GM21526 (cell line): Measurements from ENCODE around the gene MBNL1.
"Not testable (repeated sequence)": the region's sequence is repeated elsewhere in the genome, so short reads cannot be mapped to it uniquely, and the experiment has no call there.

ENCODE experiments used
- ATAC-seq: cut with Tn5 transposase; IDR thresholded peaks from one replicate; pipeline ENCODE4 v1.9.1; 2021; ENCODE audit warnings: moderate library complexity; ENCODE audit not compliant: unreplicated experiment, low FRiP score

The MBNL1 gene

DNA sequence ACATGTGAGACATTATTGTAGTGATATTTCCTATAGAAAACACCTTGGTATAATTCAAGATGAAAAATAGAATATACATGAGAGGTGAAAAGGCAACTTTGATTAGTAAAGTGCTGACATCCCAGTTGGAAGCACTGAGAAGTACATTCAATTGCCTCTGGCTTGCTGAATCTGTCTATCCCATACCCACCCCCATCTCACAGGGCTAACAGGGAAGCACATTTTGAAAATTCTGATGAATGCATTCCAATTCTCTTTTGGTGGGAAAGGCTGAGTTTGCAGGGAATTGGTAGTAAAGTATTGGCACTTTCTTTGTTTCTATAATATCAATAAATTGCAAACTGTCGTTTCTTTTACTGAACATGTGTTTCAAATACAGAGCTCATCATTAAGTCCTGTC lies 122.9 kb downstream of the MBNL1 start:
- ATAC-seq: no peak

DNA sequence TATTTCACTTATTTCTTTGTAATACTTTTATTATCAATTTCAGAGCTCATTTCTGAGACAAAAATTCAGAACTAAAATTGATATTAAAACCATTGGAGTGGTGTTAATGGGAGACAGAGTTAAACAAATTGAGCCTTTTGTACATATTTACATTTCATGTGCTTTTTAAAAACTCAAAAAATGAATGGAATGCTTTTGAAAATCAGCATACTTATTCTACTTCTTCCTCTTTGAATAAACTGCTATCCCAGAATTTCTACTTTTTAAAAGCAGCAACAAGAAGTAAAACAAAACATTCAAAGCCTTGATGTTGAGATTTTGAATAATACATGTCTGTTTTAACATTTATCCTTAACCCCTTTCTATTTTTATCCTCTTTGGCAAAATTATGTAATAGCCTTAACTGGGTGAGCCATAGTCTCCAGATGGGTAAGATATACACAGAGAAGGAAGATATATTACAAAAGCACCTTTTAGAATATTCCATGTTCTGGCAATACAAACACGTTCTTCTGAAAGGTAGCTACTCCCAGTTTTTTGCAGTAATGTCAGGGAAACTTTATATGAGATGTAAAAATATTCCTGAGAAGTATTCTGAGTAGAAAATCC lies 123.6 kb downstream of the MBNL1 start:
- ATAC-seq: no peak

DNA sequence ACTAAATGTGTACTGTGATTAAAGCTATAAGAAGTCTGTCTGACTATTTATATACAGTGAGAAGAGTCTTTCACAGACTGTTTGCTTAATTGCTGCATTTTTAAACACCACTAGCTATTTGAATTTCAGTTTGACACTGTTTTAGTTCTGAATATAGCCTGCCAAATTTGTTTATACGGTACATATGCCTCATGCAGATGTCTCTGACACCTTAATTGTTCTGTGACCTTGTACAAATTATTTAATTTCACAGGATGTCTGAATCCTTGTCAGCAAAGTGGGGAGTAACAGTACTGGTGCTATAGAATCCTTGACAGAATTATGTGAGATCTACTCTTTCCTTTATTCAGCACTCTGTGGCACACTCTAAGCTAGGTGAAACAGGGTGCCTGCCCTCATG lies 125.5 kb downstream of the MBNL1 start:
- no peak for ATAC-seq

DNA sequence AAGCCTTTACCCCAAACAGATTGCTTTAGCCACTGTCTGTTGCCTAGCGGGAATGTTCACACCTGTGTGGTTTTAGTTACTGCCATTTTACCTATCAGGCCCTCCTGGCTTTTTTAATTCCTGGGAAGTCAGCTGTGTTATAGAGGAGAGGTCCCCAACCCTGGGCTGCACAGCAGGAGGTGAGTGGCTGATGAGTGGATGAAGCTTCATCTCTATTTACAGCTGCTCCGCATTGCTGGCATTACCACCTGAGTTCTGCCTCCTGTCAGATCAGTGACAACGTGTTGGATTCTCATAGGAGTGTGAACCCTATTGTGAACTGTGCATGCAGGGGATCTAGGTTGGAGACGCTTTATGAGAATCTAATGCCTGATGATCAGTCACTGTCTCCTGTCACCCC lies 127.0 kb downstream of the MBNL1 start:
- ATAC-seq: no peak

DNA sequence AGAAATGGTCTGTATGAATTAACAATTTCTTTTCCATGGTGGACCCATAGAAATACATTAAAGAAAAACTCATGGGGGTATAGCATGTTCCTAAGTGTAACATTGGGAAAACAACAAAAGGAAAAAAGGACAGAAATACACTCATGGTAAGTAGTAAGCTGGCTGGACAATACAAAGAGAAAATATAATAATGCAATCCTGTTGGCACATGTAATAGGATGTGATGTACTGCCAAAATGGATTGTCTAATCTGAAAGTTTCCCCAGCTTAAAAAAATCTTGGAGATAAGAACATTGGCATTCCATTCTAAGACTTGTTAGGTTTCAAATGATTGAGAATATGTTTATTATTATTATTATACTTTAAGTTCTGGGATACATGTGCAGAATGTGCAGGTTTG lies 128.1 kb downstream of the MBNL1 start:
- ATAC-seq: no peak

- not testable (repeated sequence) for ATAC-seq
Measured at GRCh38 chr3:152397348-152397747, 128.6 kb downstream of the MBNL1 start.

DNA sequence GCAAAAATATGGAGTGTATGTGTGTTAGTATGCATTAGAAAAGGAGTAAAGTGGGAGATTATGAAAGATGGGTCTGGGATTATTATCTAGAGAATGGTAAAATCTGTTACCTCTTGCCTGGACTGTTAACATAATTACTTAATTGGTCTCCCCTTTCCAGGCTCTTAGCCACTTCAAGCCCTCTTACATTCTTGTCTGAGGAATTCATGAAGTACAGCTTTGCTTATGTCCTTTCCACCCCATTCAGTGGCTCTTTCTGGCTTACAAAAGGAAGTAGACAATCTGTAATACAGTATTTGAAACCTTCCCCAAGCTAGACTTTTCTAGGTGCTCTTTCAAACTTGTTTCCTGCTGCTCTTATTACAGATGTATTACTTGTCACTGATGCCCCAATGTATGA lies 129.8 kb downstream of the MBNL1 start:
- ATAC-seq: no peak

- no peak for ATAC-seq
Measured at GRCh38 chr3:152399374-152399773, 130.6 kb downstream of the MBNL1 start.

DNA sequence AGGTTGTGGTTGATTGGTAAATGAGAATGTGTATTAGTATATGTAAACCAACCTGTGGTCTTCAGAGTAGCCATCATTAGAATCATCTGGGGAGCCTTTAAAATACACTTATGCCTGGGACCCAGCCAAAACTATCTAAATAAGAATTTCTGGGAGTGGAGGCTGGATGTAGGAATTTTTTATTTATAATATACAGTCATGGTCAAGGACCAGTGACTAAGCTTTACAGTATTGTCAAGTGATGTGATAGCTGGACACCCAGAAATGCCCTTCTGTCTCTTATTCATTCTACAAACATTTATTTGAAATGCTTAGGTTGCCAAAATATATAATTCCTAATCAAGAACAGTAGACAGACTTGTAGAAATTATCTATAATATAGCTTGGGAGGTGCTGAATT lies 132.2 kb downstream of the MBNL1 start:
- ATAC-seq: no peak

- ATAC-seq: no peak
Measured at GRCh38 chr3:152402695-152403451, 134.1 kb downstream of the MBNL1 start.

- ATAC-seq: no peak
Measured at GRCh38 chr3:152403632-152404066, 134.9 kb downstream of the MBNL1 start.

- ATAC-seq: no peak
Measured at GRCh38 chr3:152404976-152405375, 136.2 kb downstream of the MBNL1 start.

GRCh38 chr3:152405915-152406802 lies 137.4 kb downstream of the MBNL1 start:
- no peak for ATAC-seq

GRCh38 chr3:152413240-152413639 lies 144.5 kb downstream of the MBNL1 start:
- no peak for ATAC-seq

DNA sequence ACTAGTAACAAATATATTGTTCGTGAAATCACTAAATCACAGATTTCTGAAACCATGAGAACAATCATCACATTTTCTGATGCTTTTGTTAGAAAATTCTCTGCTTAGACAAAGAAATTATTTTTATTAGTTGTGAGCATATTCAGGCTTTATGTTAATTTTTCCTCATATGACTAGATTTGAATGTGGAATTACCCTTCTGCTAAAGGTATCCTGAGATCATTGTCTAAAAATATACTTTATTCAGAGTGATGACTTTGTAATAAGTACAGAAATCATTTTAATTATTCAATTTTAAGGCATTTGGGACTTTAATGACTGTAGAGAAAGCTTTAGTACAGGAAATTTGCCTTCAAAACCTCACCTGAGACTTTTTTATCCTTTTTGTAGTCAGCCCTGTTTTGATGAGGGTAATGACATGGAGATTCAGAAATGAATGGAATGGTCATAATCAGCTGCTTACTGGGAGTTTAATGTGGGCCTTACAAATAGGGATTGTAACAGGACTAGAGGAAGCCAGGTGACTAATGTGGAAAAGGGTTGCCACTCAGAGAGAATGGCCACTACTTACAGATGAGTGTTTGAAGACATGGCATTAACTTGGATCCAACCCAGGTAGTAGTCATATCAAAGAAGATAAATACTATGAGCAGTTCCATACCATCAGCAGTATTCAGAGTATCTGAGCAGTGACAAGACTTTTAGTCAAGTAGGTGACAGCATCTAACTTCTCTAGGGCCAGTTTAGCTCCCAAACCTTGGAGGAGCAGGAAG lies 148.3 kb downstream of the MBNL1 start:
- ATAC-seq: no peak

DNA sequence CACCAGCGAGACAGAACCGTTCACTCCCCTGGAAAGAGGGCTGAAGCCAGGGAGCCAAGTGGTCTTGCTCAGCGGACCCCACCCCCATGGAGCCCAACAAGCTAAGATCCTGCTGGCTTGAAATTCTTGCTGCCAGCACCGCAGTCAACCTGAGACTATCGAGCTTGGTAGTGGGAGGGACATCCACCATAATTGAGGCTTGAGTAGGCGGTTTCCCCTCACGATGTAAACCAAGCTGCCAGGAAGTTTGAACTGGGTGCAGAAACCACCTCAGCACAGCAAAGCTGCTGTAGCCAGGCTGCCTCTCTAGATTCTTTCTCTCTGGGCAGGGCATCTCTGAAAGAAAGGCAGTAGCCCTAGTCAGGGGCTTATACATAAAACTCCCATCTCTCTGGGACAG lies 151.0 kb downstream of the MBNL1 start:
- no peak for ATAC-seq

GRCh38 chr3:152421162-152421561 lies 152.4 kb downstream of the MBNL1 start:
- ATAC-seq: no peak

GRCh38 chr3:152426393-152426792 lies 157.7 kb downstream of the MBNL1 start:
- ATAC-seq: no peak

DNA sequence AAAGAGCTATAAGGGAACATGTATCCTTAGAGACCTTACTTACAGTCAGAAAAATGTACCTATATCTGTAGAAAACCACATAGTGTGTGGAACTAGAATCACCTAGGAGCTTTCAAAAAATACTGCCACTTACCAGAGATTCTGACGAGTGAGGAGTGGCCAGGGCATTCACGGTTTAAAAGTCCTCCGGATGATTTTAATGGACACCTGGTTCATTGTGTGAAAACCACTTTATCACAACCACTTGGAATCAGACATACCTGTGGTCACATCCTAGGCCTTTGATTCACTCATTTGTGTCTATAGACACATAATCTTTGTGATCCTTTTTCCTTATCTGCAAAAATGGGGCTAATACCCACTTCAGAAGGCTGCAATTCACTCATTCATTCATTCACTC lies 159.8 kb downstream of the MBNL1 start:
- no peak for ATAC-seq

GRCh38 chr3:152430223-152431002 lies 161.7 kb downstream of the MBNL1 start:
- ATAC-seq: no peak
